GM19395 (cell line): Measurements from ENCODE around the gene TMEM218.

Experiments used
- ATAC-seq: cut with Tn5 transposase; IDR thresholded peaks from one replicate; pipeline ENCODE4 v1.9.1; 2021; ENCODE audit warnings: mild to moderate bottlenecking, moderate library complexity; ENCODE audit not compliant: unreplicated experiment

TMEM218 gene

GRCh38 chr11:125111343-125112207 lies at the start of gene TMEM218:
TMEM218 (minus strand) TSS chr11:125111626; CDS start chr11:125102241, 9,385 bp downstream.
- ATAC-seq, result peak; percentile 98

GRCh38 chr11:125157953-125158680 lies 46.7 kb upstream of the TMEM218 start:
- no peak for ATAC-seq

DNA sequence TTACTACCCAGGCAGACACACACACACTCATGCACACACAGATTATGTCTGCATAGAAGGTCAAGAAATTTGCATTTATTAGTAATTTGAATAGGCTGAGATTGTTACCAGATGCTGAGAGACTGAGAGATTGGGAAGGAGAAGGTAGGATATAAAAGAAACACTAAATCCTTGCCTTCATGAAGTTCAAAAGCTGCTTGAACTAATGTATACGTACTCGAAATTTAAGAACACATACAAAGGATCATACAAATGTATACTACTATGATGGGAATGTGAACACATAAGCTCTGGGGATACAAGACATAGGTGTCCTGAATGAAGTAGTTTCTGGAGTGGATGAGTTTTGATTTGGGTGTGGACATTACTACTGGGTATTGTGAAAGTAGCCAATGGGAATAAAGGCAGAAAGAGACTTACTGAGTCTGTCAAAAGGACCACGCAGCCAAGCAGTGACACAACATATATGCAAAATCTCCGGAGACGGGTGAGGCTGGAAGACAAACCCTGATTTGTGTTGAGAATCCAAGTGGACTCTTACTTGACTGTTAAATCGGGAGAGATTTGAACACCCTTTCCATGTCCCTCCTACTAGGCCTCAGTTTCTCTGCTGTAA lies 45.8 kb upstream of the TMEM218 start:
- ATAC-seq, result no peak

- no peak for ATAC-seq
These were observed 45.1 kb upstream of the TMEM218 start for GRCh38 chr11:125156346-125157117.

- ATAC-seq, result no peak
These were observed 44.3 kb upstream of the TMEM218 start for GRCh38 chr11:125155767-125156166.

DNA sequence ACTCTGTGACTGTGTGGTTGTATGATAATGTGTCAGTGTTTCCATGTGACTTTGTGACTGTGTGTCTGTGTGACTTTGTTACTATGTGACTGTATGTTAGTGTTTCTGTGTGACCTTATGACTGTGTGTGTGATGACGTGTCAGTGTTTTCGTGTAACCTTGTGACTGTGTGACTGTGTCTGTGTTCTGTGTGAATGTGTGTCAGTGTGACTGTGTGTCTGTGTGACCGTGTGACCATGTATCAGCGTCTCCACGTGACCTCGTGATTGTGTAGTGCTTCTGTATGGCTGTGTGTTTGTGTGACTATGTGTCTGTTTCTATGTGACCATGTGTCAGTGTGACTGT lies 43.6 kb upstream of the TMEM218 start:
- no peak for ATAC-seq

DNA sequence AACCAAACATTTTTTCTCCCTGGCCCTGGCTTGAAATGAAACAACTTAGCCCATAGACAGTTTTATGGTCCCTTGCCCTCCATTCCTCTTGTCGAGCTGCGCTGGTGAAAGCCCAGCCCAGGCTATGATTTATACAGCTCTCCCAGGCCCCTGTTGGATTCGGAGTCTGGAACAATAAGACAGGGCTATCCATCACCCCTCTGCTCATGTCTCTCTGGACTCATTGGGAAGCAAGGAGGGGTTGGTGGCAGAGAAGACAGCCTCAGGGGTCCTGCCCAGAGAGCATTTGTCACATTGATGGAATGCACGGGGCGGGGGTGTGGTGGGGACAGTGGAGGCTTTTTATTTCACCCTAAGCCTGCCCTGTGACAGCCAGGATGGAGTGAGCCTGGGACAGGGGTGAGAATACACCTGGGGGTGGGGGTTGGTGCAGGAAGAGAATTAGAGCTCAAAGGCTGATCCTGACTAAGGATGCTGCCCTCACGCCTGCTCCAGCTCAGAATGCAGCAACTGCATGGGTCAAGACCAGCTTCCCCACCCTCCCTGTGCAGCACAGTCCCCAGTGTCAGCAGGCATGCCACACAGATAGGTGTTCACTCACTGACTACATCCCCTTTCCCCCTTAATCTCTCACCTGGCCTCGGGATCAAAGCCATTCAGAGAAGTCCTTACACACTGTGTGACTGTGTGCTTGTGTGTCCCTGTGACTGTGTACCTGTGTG lies 43.1 kb upstream of the TMEM218 start:
- no peak for ATAC-seq

DNA sequence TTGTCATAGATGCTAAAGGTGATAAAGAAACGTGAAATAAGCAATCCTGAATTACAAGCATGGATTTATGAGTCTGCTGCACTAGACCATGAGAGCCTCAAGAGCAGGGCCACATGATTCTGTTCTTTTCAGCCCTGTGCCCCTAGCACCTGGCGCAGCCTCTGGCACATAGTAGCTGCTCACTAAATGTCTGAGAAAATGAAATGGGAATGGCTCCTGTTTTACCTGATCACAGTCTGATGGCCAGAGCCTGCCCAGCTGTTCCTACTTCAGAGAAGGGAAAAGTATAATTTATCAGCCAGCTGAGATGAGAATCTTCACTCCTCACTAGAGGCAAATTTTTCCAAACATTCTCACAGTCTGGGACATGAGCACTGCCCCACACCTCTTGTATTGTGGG lies 42.4 kb upstream of the TMEM218 start:
- ATAC-seq, result no peak

DNA sequence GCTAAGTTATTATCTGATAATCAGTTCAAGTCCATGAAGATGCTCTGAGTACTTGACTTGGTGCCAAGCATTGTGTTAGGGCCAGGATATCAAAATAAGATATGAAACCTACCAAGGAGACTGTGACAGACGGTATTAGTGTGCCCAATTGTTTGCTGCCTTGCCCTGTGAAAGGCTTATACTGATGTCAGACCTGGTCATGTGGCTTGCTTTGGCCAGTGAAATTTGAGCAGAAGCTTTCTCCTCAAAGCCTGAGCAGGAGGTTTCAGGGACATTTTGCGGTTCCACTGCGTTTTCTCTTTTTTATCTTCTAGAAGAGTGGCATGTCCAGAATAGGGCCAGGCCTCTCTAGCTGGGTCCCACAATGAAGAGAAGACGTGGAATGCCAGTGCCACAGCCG lies 37.3 kb upstream of the TMEM218 start:
- ATAC-seq, result no peak

GRCh38 chr11:125148011-125148410 lies 36.6 kb upstream of the TMEM218 start:
- no peak for ATAC-seq

DNA sequence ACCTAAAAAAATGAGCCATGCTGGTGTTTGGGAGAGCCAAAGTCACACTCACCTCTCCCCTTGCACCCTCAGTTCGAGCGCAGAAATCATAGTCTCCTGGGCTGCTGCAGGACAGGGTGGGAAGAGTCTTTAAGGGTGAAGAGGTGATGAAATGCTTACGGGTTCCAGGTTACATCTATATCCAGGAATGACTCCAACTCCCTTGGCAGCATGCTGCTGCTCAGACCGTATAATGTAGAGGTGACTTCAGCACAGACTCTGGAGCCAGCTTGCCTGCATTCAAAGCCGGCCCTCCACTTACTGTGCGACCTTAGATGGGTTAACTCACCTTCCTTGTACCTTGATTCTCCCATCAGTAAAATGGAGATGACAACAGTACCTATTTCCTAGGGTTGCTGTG lies 35.9 kb upstream of the TMEM218 start:
- no peak for ATAC-seq

GRCh38 chr11:125146232-125146631 lies 34.8 kb upstream of the TMEM218 start:
- ATAC-seq, result no peak

DNA sequence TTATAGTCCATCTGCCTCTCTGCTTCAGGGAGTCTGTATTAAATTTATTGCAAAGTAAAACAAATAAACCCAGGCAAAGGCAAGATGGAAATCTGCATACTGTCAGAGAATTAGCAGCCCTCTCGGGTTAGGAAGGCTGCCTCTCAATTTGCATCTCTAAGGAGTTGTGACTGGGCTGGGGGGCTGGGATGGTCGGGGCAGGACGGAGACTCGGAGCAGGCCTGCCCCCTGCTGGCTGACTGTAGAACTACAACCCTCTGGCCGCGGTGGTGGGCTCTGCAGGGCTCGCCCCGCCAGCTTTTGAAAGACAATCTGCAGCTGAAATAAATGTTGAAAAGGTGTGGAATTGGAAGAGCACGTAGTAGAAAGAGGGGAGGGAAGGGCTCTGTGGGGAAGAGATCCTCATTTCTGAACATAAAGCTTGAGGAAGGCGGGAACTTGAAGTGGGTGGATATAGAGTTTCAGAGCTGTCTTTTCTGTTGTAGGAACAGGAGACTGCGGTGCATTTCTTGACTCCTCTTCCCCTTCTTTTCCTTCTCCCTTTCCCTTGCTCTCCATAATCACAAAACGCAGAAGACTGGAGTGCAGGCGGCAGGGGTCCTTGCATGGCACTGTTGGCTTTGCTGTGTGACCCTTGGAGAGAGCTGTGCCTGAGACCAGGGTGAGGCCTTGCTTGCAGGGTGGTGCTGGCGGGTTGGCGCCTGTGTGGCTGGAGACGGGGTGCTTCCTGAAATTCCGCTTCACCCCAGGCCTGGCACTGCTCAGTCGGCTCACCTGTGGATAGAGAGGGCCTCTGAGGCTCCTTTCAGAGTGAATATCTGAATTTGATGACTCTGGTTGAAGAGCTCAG lies 30.5 kb upstream of the TMEM218 start:
- ATAC-seq, result peak; percentile 89

DNA sequence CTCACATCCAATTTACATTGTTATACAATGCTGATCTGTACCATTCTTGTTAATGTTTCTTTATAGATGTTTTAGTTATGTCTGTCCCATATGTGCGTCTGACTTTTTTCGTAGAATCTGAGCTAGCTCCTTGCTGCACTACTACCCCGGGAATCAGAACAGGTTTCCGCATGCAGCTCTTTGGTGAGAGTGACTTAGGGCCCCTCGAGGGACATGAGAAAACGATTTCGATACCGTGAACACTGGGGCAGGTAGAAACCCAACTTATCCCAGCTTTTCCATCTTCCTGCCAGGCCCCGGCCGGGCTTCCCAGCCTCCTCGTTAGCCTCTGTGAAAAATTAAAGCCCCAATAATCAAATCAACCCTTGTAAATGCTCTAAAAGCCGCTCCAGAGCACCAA lies 29.8 kb upstream of the TMEM218 start:
- ATAC-seq, result no peak

DNA sequence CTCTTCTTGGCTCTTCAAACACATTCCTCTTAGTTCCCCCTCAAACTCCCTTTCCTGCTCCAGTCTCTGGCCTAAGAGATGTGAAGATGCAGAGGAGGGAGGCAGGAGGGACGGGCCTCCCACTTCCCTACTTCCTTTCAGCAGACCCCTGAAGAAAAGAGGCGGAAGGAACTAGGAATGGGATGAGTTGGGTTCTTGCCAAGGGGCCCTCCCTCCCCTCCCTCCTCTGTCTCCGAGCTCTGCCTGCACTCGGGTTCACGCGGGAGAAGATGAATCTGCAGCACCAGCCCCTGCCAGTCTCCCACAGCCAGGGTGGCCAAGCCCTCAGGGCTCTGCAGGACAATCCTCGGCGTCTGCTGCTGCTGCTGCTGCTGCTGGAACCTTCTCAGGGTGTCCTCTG lies 28.8 kb upstream of the TMEM218 start:
- no peak for ATAC-seq

DNA sequence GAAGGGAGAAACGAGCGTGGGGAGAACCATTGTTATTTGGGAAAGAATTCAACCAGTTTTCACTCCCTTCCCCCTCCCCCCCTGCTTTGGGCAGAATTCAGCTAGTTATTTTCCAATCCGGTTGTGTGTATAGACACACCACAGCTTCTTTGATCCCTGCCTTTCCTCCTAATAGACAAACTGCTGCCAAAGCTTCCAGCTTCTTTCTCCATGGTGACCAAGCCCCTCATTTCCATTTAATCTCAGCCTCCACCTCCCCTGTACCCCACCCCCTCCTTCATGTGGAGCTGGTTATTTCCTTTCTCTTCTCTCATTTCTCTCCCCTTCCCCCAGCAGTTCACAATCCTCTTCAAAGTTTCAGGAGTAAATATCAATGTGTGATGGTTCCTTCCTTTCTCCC lies 28.4 kb upstream of the TMEM218 start:
- ATAC-seq, result no peak

- no peak for ATAC-seq
These were observed 27.5 kb upstream of the TMEM218 start for GRCh38 chr11:125138966-125139365.

DNA sequence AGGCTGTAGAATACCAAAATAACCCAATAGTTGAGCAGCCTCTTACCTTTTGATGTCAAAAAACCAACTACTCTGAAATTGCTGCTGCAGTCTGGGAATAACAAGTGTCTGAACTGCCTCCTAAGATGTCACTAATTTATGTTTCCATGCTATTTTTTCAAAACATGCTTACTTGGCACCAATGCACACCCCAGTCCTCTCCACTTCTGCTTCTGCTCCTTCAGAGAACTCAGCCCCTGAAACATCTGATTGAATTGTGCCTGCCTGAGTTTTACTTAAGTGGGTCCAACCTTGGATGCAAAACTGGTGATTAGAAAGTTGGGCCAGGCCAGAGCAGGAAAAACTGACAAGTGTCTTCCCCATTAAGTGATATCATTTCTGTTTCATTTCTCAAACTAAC lies 24.6 kb upstream of the TMEM218 start:
- ATAC-seq, result no peak

- ATAC-seq, result no peak
These were observed 21.2 kb upstream of the TMEM218 start for GRCh38 chr11:125132596-125132995.

- ATAC-seq, result no peak
These were observed 20.6 kb upstream of the TMEM218 start for GRCh38 chr11:125132071-125132470.
